Renal pelvis (tissue), 4 donors: ENCODE measurements around the gene SLC39A13. TPM values are rescaled to one million over a fixed set of nuclear protein-coding genes. Genes with fewer than 3 reads are reported as not detected.

Source experiments
- DNase-seq: peaks from one replicate; pipeline ENCODE4 v3.0.0-alpha.2; 2013
- polyA plus RNA-seq, 3 donors: library from polyadenylated mRNA; unstranded; fragments of 120-200 nt; gene quantifications; one replicate each; pipeline ENCODE4 v1.2.1, GENCODE V29; 2013; ENCODE audit not compliant: insufficient read length in 3 of 3

Gene SLC39A13
- polyA plus RNA-seq, 3 donors: 58.4 to 71.9 (median 64.3) TPM

GRCh38 chr11:47379317-47379716, 29.1 kb upstream of the SLC39A13 start:
- DNase-seq: no peak

GRCh38 chr11:47380078-47380477, 28.3 kb upstream of the SLC39A13 start:
- DNase-seq: no peak

GRCh38 chr11:47383071-47383470, 25.3 kb upstream of the SLC39A13 start:
- no peak for DNase-seq

GRCh38 chr11:47384498-47384897, 23.9 kb upstream of the SLC39A13 start:
- DNase-seq: no peak

- no peak for DNase-seq
Observed at GRCh38 chr11:47387944-47388696, 20.3 kb upstream of the SLC39A13 start.

- no peak for DNase-seq
Observed at GRCh38 chr11:47388697-47389576, 19.5 kb upstream of the SLC39A13 start.

GRCh38 chr11:47389577-47390421, 18.6 kb upstream of the SLC39A13 start:
- no peak for DNase-seq

GRCh38 chr11:47390422-47390760, 18.0 kb upstream of the SLC39A13 start:
- DNase-seq: no peak

GRCh38 chr11:47391077-47391583, 17.3 kb upstream of the SLC39A13 start:
- DNase-seq: no peak

GRCh38 chr11:47391711-47392432, 16.5 kb upstream of the SLC39A13 start:
- no peak for DNase-seq

GRCh38 chr11:47392546-47393162, 15.7 kb upstream of the SLC39A13 start:
- DNase-seq: no peak

GRCh38 chr11:47393163-47394049, 15.0 kb upstream of the SLC39A13 start:
- no peak for DNase-seq

GRCh38 chr11:47394050-47394321, 14.4 kb upstream of the SLC39A13 start:
- no peak for DNase-seq

- no peak for DNase-seq
Observed at GRCh38 chr11:47394322-47395222, 13.8 kb upstream of the SLC39A13 start.

GRCh38 chr11:47395223-47396048, 13.0 kb upstream of the SLC39A13 start:
- no peak for DNase-seq

- no peak for DNase-seq
Observed at GRCh38 chr11:47396049-47396320, 12.4 kb upstream of the SLC39A13 start.

GRCh38 chr11:47398011-47398410, 10.4 kb upstream of the SLC39A13 start:
- DNase-seq: no peak

GRCh38 chr11:47398551-47398950, 9.8 kb upstream of the SLC39A13 start:
- no peak for DNase-seq
